ENCODE results near the gene C2orf72. TPM values are rescaled to one million over a fixed set of nuclear protein-coding genes. Genes with fewer than 3 reads are reported as not detected.

Gene C2orf72
- total and polyA plus RNA-seq, 2 experiments from 2014 or later: 86.9 to 112 TPM

GRCh38 chr2:231013820-231014219 is 23.5 kb upstream of the C2orf72 start:
- Histone ChIP-seq H3K4me2 (no peak overlapping the region), H2AFZ (no peak overlapping the region), H4K20me1 (ENCODE audit: insufficient read depth, poor library complexity, severe bottlenecking) (no peaks in the 10 kb centered on the region), H3K9me2 (replicated peaks; ENCODE audit: insufficient read depth) (no peaks in the 10 kb centered on the region), H3K4me3 (no peak overlapping the region), H3K27ac (no peak overlapping the region), H3K9me3 (ENCODE audit: low read depth) (no peaks in the 10 kb centered on the region), H3K4me1 (ENCODE audit: insufficient read depth) (peaks cover 9% of the 10 kb centered on the region), H3K79me2 (no peaks in the 10 kb centered on the region), H3K36me3 (replicated peaks; ENCODE audit: insufficient read depth, low read depth) (no peaks in the 10 kb centered on the region), H3K27me3 (no peaks in the 10 kb centered on the region)
- no peak for DNase-seq (ENCODE audit: low spot score)
- no peak for TF ChIP-seq CTCF (IDR thresholded peaks at IDR 0.05; ENCODE audit: poor library complexity)
- no peak for TF ChIP-seq EZH2 (IDR thresholded peaks at IDR 0.05; ENCODE audit: borderline replicate concordance)
- TF ChIP-seq EZH2phosphoT487 (IDR thresholded peaks at IDR 0.05; ENCODE audit: low read depth, severe bottlenecking, unreplicated experiment): no peak
- 11% methylated on average over 3 of the region's 3 CpGs for WGBS (ENCODE audit: low lambda C conversion rate, missing lambda C conversion rate)

GRCh38 chr2:231015478-231015877 is 21.8 kb upstream of the C2orf72 start:
- TF ChIP-seq EZH2phosphoT487 (IDR thresholded peaks at IDR 0.05; ENCODE audit: low read depth, severe bottlenecking, unreplicated experiment) (no peak), CTCF (IDR thresholded peaks at IDR 0.05; ENCODE audit: poor library complexity) (no peak), EZH2 (IDR thresholded peaks at IDR 0.05; ENCODE audit: borderline replicate concordance) (no peak)
- Histone ChIP-seq H3K27ac (no peak overlapping the region), H4K20me1 (ENCODE audit: insufficient read depth, poor library complexity, severe bottlenecking) (no peaks in the 10 kb centered on the region), H3K9me3 (ENCODE audit: low read depth) (no peaks in the 10 kb centered on the region), H3K27me3 (no peaks in the 10 kb centered on the region), H3K4me2 (no peak overlapping the region), H3K9me2 (replicated peaks; ENCODE audit: insufficient read depth) (no peaks in the 10 kb centered on the region), H3K36me3 (replicated peaks; ENCODE audit: insufficient read depth, low read depth) (no peaks in the 10 kb centered on the region), H3K4me1 (ENCODE audit: insufficient read depth) (peaks cover 4% of the 10 kb centered on the region), H3K4me3 (no peak overlapping the region), H2AFZ (no peak overlapping the region), H3K79me2 (no peaks in the 10 kb centered on the region)
- WGBS (ENCODE audit: low lambda C conversion rate, missing lambda C conversion rate): 82% methylated on average over 7 of the region's 7 CpGs
- no peak for DNase-seq (ENCODE audit: low spot score)

GRCh38 chr2:231015926-231016325 is 21.4 kb upstream of the C2orf72 start:
- no peak for DNase-seq (ENCODE audit: low spot score)
- H3K27ac ChIP-seq: no peak overlapping the region
- no peaks in the 10 kb centered on the region for H4K20me1 ChIP-seq (ENCODE audit: insufficient read depth, poor library complexity, severe bottlenecking)
- no peak overlapping the region for H3K4me3 ChIP-seq
- no peak overlapping the region for H3K4me2 ChIP-seq
- WGBS (ENCODE audit: low lambda C conversion rate, missing lambda C conversion rate): 96% methylated on average over 3 of the region's 3 CpGs
- no peak overlapping the region for H2AFZ ChIP-seq
- H3K36me3 ChIP-seq (replicated peaks; ENCODE audit: insufficient read depth, low read depth): no peaks in the 10 kb centered on the region
- TF ChIP-seq EZH2phosphoT487 (IDR thresholded peaks at IDR 0.05; ENCODE audit: low read depth, severe bottlenecking, unreplicated experiment) (no peak), EZH2 (IDR thresholded peaks at IDR 0.05; ENCODE audit: borderline replicate concordance) (no peak)
- peaks cover 4% of the 10 kb centered on the region for H3K4me1 ChIP-seq (ENCODE audit: insufficient read depth)
- H3K9me2 ChIP-seq (replicated peaks; ENCODE audit: insufficient read depth): no peaks in the 10 kb centered on the region
- H3K9me3 ChIP-seq (ENCODE audit: low read depth): no peaks in the 10 kb centered on the region
- no peaks in the 10 kb centered on the region for H3K79me2 ChIP-seq
- no peaks in the 10 kb centered on the region for H3K27me3 ChIP-seq

- Histone ChIP-seq H3K27me3 (no peaks in the 10 kb centered on the region), H3K4me1 (ENCODE audit: insufficient read depth) (peaks cover 4% of the 10 kb centered on the region), H3K79me2 (no peaks in the 10 kb centered on the region), H3K9me3 (ENCODE audit: low read depth) (no peaks in the 10 kb centered on the region), H3K9me2 (replicated peaks; ENCODE audit: insufficient read depth) (no peaks in the 10 kb centered on the region), H2AFZ (no peak overlapping the region), H3K36me3 (replicated peaks; ENCODE audit: insufficient read depth, low read depth) (no peaks in the 10 kb centered on the region), H4K20me1 (ENCODE audit: insufficient read depth, poor library complexity, severe bottlenecking) (no peaks in the 10 kb centered on the region), H3K4me2 (no peak overlapping the region), H3K27ac (no peak overlapping the region), H3K4me3 (no peak overlapping the region)
- 69% methylated on average over 6 of the region's 6 CpGs for WGBS (ENCODE audit: low lambda C conversion rate, missing lambda C conversion rate)
- peak; percentile 59 for DNase-seq (ENCODE audit: low spot score)
- TF ChIP-seq CTCF (IDR thresholded peaks at IDR 0.05; ENCODE audit: poor library complexity) (no peak), EZH2 (IDR thresholded peaks at IDR 0.05; ENCODE audit: borderline replicate concordance) (no peak), EZH2phosphoT487 (IDR thresholded peaks at IDR 0.05; ENCODE audit: low read depth, severe bottlenecking, unreplicated experiment) (no peak)
Measured at GRCh38 chr2:231016566-231017230, 20.6 kb upstream of the C2orf72 start.
